Measurements from ENCODE around the gene COL4A3.
A peak's percentile ranks its signal among the peaks of the same experiment; 100 is the strongest.

The COL4A3 gene

GRCh38 chr2:227325839-227326195 lies 161.4 kb downstream of the COL4A3 start:
- Histone ChIP-seq H3K9ac (ENCODE audit: low read length) (peak overlapping the region; percentile 87), H3K9me3 (ENCODE audit: low read length) (no peaks in the 10 kb centered on the region), H3K4me1 (ENCODE audit: insufficient read depth, low read length) (peaks cover 14% of the 10 kb centered on the region), H3K36me3 (ENCODE audit: insufficient read depth, low read length) (no peaks in the 10 kb centered on the region), H3K27ac (ENCODE audit: low read depth, low read length) (peak overlapping the region; percentile 92), H3K27me3 (ENCODE audit: control insufficient read depth in 1 of 2, insufficient read depth in 2 of 2, low read length in 2 of 2) (no peaks in the 10 kb centered on the region), H3K4me3 (ENCODE audit: low read depth in 1 of 2, low read length in 2 of 2) (peak overlapping the region; percentile 89 to 93)

GRCh38 chr2:227326783-227327182 lies 162.4 kb downstream of the COL4A3 start:
- Histone ChIP-seq H3K9me3 (ENCODE audit: low read length) (no peaks in the 10 kb centered on the region), H3K36me3 (ENCODE audit: insufficient read depth, low read length) (no peaks in the 10 kb centered on the region), H3K27ac (ENCODE audit: low read depth, low read length) (no peak overlapping the region), H3K4me1 (ENCODE audit: insufficient read depth, low read length) (peaks cover 14% of the 10 kb centered on the region), H3K4me3 (ENCODE audit: low read depth in 1 of 2, low read length in 2 of 2) (no peak overlapping the region), H3K9ac (ENCODE audit: low read length) (no peak overlapping the region), H3K27me3 (ENCODE audit: control insufficient read depth in 1 of 2, insufficient read depth in 2 of 2, low read length in 2 of 2) (no peaks in the 10 kb centered on the region)

GRCh38 chr2:227335713-227336112 lies 171.3 kb downstream of the COL4A3 start:
- no peaks in the 10 kb centered on the region for H3K4me1 ChIP-seq (ENCODE audit: insufficient read depth, low read length)

GRCh38 chr2:227337442-227337841 lies 173.0 kb downstream of the COL4A3 start:
- Histone ChIP-seq H3K9me3 (ENCODE audit: low read length) (no peaks in the 10 kb centered on the region), H3K36me3 (ENCODE audit: insufficient read depth, low read length) (peaks cover 38% of the 10 kb centered on the region), H3K4me1 (ENCODE audit: insufficient read depth, low read length) (no peaks in the 10 kb centered on the region), H3K27me3 (ENCODE audit: control insufficient read depth in 1 of 2, insufficient read depth in 2 of 2, low read length in 2 of 2) (no peaks in the 10 kb centered on the region), H3K27ac (ENCODE audit: low read depth, low read length) (no peak overlapping the region), H3K4me3 (ENCODE audit: low read depth in 1 of 2, low read length in 2 of 2) (no peak overlapping the region), H3K9ac (ENCODE audit: low read length) (no peak overlapping the region)

More at GRCh38 chr2:227335713-227336112, 171.3 kb downstream of the COL4A3 start:
- Histone ChIP-seq H3K9ac (ENCODE audit: low read length) (no peak overlapping the region), H3K9me3 (ENCODE audit: low read length) (no peaks in the 10 kb centered on the region), H3K4me3 (ENCODE audit: low read depth in 1 of 2, low read length in 2 of 2) (no peak overlapping the region), H3K27ac (ENCODE audit: low read depth, low read length) (no peak overlapping the region), H3K27me3 (ENCODE audit: control insufficient read depth in 1 of 2, insufficient read depth in 2 of 2, low read length in 2 of 2) (no peaks in the 10 kb centered on the region), H3K36me3 (ENCODE audit: insufficient read depth, low read length) (peaks cover 30% of the 10 kb centered on the region)

GRCh38 chr2:227339098-227339599 lies 174.7 kb downstream of the COL4A3 start:
- Histone ChIP-seq H3K4me3 (ENCODE audit: low read depth in 1 of 2, low read length in 2 of 2) (no peak overlapping the region), H3K4me1 (ENCODE audit: insufficient read depth, low read length) (no peaks in the 10 kb centered on the region), H3K36me3 (ENCODE audit: insufficient read depth, low read length) (peaks cover 37% of the 10 kb centered on the region), H3K9me3 (ENCODE audit: low read length) (no peaks in the 10 kb centered on the region), H3K27ac (ENCODE audit: low read depth, low read length) (no peak overlapping the region), H3K27me3 (ENCODE audit: control insufficient read depth in 1 of 2, insufficient read depth in 2 of 2, low read length in 2 of 2) (no peaks in the 10 kb centered on the region), H3K9ac (ENCODE audit: low read length) (no peak overlapping the region)

GRCh38 chr2:227340106-227340505 lies 175.7 kb downstream of the COL4A3 start:
- Histone ChIP-seq H3K27ac (ENCODE audit: low read depth, low read length) (no peak overlapping the region), H3K27me3 (ENCODE audit: control insufficient read depth in 1 of 2, insufficient read depth in 2 of 2, low read length in 2 of 2) (no peaks in the 10 kb centered on the region), H3K36me3 (ENCODE audit: insufficient read depth, low read length) (peaks cover 27% of the 10 kb centered on the region), H3K9ac (ENCODE audit: low read length) (no peak overlapping the region), H3K4me3 (ENCODE audit: low read depth in 1 of 2, low read length in 2 of 2) (no peak overlapping the region), H3K9me3 (ENCODE audit: low read length) (no peaks in the 10 kb centered on the region), H3K4me1 (ENCODE audit: insufficient read depth, low read length) (no peaks in the 10 kb centered on the region)

GRCh38 chr2:227341553-227341952 lies 177.1 kb downstream of the COL4A3 start:
- Histone ChIP-seq H3K9me3 (ENCODE audit: low read length) (no peaks in the 10 kb centered on the region), H3K27me3 (ENCODE audit: control insufficient read depth in 1 of 2, insufficient read depth in 2 of 2, low read length in 2 of 2) (no peaks in the 10 kb centered on the region), H3K4me1 (ENCODE audit: insufficient read depth, low read length) (no peaks in the 10 kb centered on the region), H3K27ac (ENCODE audit: low read depth, low read length) (no peak overlapping the region), H3K9ac (ENCODE audit: low read length) (no peak overlapping the region), H3K4me3 (ENCODE audit: low read depth in 1 of 2, low read length in 2 of 2) (no peak overlapping the region), H3K36me3 (ENCODE audit: insufficient read depth, low read length) (peaks cover 18% of the 10 kb centered on the region)

- Histone ChIP-seq H3K9me3 (ENCODE audit: low read length) (no peaks in the 10 kb centered on the region), H3K27ac (ENCODE audit: low read depth, low read length) (no peak overlapping the region)
Observed at GRCh38 chr2:227344231-227344630, 179.8 kb downstream of the COL4A3 start.

GRCh38 chr2:227347117-227347516 lies 182.7 kb downstream of the COL4A3 start:
- H3K4me3 ChIP-seq (ENCODE audit: low read depth in 1 of 2, low read length in 2 of 2), result no peak overlapping the region
- H3K9ac ChIP-seq (ENCODE audit: low read length), result no peak overlapping the region
- H3K4me1 ChIP-seq (ENCODE audit: insufficient read depth, low read length), result no peaks in the 10 kb centered on the region
- H3K27me3 ChIP-seq (ENCODE audit: control insufficient read depth in 1 of 2, insufficient read depth in 2 of 2, low read length in 2 of 2), result no peaks in the 10 kb centered on the region
- no peaks in the 10 kb centered on the region for H3K9me3 ChIP-seq (ENCODE audit: low read length)
- no peak overlapping the region for H3K27ac ChIP-seq (ENCODE audit: low read depth, low read length)
- H3K36me3 ChIP-seq (ENCODE audit: insufficient read depth, low read length), result peaks cover 16% of the 10 kb centered on the region

More at GRCh38 chr2:227344231-227344630, 179.8 kb downstream of the COL4A3 start:
- no peaks in the 10 kb centered on the region for H3K4me1 ChIP-seq (ENCODE audit: insufficient read depth, low read length)
- H3K4me3 ChIP-seq (ENCODE audit: low read depth in 1 of 2, low read length in 2 of 2), result no peak overlapping the region
- peaks cover 24% of the 10 kb centered on the region for H3K36me3 ChIP-seq (ENCODE audit: insufficient read depth, low read length)
- no peaks in the 10 kb centered on the region for H3K27me3 ChIP-seq (ENCODE audit: control insufficient read depth in 1 of 2, insufficient read depth in 2 of 2, low read length in 2 of 2)
- no peak overlapping the region for H3K9ac ChIP-seq (ENCODE audit: low read length)

- H3K4me1 ChIP-seq (ENCODE audit: insufficient read depth, low read length), result no peaks in the 10 kb centered on the region
- no peak overlapping the region for H3K9ac ChIP-seq (ENCODE audit: low read length)
- peaks cover 11% of the 10 kb centered on the region for H3K36me3 ChIP-seq (ENCODE audit: insufficient read depth, low read length)
- no peaks in the 10 kb centered on the region for H3K9me3 ChIP-seq (ENCODE audit: low read length)
- no peaks in the 10 kb centered on the region for H3K27me3 ChIP-seq (ENCODE audit: control insufficient read depth in 1 of 2, insufficient read depth in 2 of 2, low read length in 2 of 2)
- H3K27ac ChIP-seq (ENCODE audit: low read depth, low read length), result no peak overlapping the region
- no peak overlapping the region for H3K4me3 ChIP-seq (ENCODE audit: low read depth in 1 of 2, low read length in 2 of 2)
Observed at GRCh38 chr2:227348324-227348723, 183.9 kb downstream of the COL4A3 start.

GRCh38 chr2:227349989-227350612 lies 185.7 kb downstream of the COL4A3 start:
- no peaks in the 10 kb centered on the region for H3K27me3 ChIP-seq (ENCODE audit: control insufficient read depth in 1 of 2, insufficient read depth in 2 of 2, low read length in 2 of 2)
- H3K9ac ChIP-seq (ENCODE audit: low read length), result no peak overlapping the region
- no peaks in the 10 kb centered on the region for H3K4me1 ChIP-seq (ENCODE audit: insufficient read depth, low read length)
- H3K9me3 ChIP-seq (ENCODE audit: low read length), result no peaks in the 10 kb centered on the region
- no peak overlapping the region for H3K4me3 ChIP-seq (ENCODE audit: low read depth in 1 of 2, low read length in 2 of 2)
- H3K36me3 ChIP-seq (ENCODE audit: insufficient read depth, low read length), result peaks cover 11% of the 10 kb centered on the region
- no peak overlapping the region for H3K27ac ChIP-seq (ENCODE audit: low read depth, low read length)

GRCh38 chr2:227351639-227352038 lies 187.2 kb downstream of the COL4A3 start:
- no peak overlapping the region for H3K4me3 ChIP-seq (ENCODE audit: low read depth in 1 of 2, low read length in 2 of 2)
- no peaks in the 10 kb centered on the region for H3K4me1 ChIP-seq (ENCODE audit: insufficient read depth, low read length)
- H3K9me3 ChIP-seq (ENCODE audit: low read length), result no peaks in the 10 kb centered on the region
- no peak overlapping the region for H3K27ac ChIP-seq (ENCODE audit: low read depth, low read length)
- H3K9ac ChIP-seq (ENCODE audit: low read length), result no peak overlapping the region
- peaks cover 16% of the 10 kb centered on the region for H3K36me3 ChIP-seq (ENCODE audit: insufficient read depth, low read length)
- no peaks in the 10 kb centered on the region for H3K27me3 ChIP-seq (ENCODE audit: control insufficient read depth in 1 of 2, insufficient read depth in 2 of 2, low read length in 2 of 2)

Measured in muscle layer of colon (tissue), 2 donors.